ENCODE data around the gene LFNG. TPM values are rescaled to one million over a fixed set of nuclear protein-coding genes. Genes with fewer than 3 reads are reported as not detected.

The LFNG gene, protein sequence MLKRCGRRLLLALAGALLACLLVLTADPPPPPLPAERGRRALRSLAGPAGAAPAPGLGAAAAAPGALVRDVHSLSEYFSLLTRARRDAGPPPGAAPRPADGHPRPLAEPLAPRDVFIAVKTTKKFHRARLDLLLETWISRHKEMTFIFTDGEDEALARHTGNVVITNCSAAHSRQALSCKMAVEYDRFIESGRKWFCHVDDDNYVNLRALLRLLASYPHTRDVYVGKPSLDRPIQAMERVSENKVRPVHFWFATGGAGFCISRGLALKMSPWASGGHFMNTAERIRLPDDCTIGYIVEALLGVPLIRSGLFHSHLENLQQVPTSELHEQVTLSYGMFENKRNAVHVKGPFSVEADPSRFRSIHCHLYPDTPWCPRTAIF
- total RNA-seq: 39.0 and 44.9 TPM in 2 replicates
- long read RNA-seq: 0 reads

DNA sequence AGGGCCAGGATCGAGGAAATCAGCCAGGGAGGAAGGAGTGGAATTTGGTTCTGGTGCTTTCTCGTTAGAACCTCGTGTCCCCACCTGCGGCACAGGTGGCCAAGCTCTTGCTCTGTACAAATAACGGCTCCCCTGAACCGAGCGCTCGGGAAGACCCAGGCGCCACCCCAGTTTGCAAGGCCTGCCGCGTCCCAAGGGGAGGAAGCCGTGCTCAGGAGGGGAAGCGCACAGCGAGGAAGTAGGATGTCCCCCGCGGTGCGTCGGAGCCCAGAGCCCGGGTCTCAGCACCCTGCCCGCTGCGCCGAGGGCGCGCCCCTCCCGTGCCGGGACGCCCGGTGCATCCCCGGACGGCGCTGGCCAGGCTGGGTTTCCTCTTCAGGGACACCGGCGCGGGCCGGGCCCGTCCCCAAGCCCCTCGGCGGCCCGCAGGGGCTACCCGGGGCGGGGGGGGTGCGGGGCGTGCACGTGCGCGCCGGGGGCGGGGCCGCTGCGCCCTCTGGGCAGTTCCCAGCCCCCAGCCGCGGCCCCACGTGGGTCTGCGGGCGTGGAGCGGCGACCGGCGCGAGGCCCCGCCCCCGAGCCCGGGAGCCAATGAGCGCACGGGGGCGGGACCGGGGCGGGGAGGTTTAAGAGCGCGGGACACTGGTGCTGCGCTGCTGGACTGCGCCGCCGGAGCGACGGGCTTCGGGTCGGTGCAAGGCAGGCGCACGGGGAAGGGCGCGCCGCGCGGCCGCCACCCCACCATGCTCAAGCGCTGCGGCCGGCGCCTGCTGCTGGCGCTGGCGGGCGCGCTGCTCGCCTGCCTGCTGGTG, at the start of gene LFNG:
LFNG (plus strand) TSS at position 656 of the 812 bp plus-strand sequence; CDS start at position 744, 88 bp downstream.
- TF ChIP-seq, protein P1, sequence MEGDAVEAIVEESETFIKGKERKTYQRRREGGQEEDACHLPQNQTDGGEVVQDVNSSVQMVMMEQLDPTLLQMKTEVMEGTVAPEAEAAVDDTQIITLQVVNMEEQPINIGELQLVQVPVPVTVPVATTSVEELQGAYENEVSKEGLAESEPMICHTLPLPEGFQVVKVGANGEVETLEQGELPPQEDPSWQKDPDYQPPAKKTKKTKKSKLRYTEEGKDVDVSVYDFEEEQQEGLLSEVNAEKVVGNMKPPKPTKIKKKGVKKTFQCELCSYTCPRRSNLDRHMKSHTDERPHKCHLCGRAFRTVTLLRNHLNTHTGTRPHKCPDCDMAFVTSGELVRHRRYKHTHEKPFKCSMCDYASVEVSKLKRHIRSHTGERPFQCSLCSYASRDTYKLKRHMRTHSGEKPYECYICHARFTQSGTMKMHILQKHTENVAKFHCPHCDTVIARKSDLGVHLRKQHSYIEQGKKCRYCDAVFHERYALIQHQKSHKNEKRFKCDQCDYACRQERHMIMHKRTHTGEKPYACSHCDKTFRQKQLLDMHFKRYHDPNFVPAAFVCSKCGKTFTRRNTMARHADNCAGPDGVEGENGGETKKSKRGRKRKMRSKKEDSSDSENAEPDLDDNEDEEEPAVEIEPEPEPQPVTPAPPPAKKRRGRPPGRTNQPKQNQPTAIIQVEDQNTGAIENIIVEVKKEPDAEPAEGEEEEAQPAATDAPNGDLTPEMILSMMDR (conservative IDR thresholded peaks at IDR 0.05): no peak
- H3K27ac Mint-ChIP-seq (ENCODE audit: unreplicated experiment): peak within 1 kb of the TSS; percentile 27
- no peaks in the 10 kb centered on the region for H3K9me3 Mint-ChIP-seq
- H3K27me3 Mint-ChIP-seq (ENCODE audit: low read depth): peaks cover 9% of the 10 kb centered on the region
- peaks cover 48% of the 10 kb centered on the region for H3K4me1 Mint-ChIP-seq
- DNase-seq (ENCODE audit: low read depth, low spot score): peak; percentile 71
- peak within 1 kb of the TSS; percentile 95 for H3K4me3 Mint-ChIP-seq
- no peaks in the 10 kb centered on the region for H3K36me3 Mint-ChIP-seq (ENCODE audit: low read depth)

DNA sequence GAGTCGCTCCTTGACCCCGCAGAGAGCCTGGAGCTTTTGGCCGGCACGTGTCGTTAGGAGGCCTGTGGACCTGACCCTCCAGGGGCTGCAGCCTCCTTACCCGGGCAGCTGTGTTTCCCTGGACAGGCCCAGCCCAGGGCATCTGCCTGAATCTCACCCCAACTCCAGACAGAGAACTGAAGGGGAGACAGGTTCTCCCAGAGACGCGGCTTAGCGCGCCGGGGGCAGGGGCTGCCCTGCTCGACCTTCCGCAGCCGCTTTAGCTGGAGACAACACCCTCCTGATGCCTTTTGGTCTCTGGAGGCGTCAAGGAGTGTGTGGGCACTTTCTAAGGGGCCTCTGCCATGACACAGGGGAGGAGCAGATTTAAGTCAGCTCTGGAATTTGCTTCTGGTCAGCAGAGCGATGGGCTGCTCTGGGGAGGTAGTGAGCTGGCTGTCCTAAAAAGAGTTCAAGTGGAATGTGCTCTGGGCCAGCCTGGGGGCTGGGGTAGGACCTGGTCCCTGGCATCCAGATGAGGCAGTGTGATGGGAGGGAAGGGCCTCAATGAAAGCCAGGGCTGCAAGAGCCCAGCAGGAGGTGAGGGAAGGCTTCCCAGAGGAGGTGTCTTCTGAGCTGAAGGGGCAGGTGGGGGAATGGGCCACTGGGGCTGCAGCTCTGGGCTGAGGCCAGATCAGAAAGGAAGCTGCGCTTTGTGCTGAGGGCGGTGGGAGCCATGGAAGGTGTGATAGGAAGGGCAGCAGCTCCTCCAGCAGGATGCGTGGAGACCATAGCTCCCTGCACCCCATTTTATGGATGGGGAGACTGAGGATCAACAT, 49.2 kb upstream of the LFNG start:
- DNase-seq (ENCODE audit: low read depth, low spot score): no peak
- TF ChIP-seq, protein P1 (conservative IDR thresholded peaks at IDR 0.05): no peak
- peaks cover 34% of the 10 kb centered on the region for H3K4me1 Mint-ChIP-seq
- no peak overlapping the region for H3K4me3 Mint-ChIP-seq
- H3K9me3 Mint-ChIP-seq: no peaks in the 10 kb centered on the region
- H3K36me3 Mint-ChIP-seq (ENCODE audit: low read depth): no peaks in the 10 kb centered on the region
- H3K27me3 Mint-ChIP-seq (ENCODE audit: low read depth): peaks cover 2% of the 10 kb centered on the region
- no peak overlapping the region for H3K27ac Mint-ChIP-seq (ENCODE audit: unreplicated experiment)

DNA sequence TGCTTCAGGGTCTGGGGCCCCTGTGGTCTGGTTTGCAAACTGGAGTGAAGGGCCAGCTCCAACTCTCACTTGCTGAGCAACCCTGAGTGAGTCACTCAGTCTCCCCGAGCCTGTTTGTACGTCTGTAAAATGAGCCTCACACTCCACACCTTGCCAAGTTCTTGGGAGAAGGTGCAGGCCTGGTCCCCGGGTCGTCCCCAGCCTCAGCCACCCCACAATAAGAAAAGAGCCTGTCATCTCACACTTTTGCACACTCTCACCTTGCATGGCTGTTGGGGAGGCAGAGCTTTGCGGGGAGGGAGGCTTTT, 48.6 kb upstream of the LFNG start:
- H3K36me3 Mint-ChIP-seq (ENCODE audit: low read depth): no peaks in the 10 kb centered on the region
- H3K27me3 Mint-ChIP-seq (ENCODE audit: low read depth): peaks cover 2% of the 10 kb centered on the region
- H3K4me3 Mint-ChIP-seq: no peak overlapping the region
- peaks cover 29% of the 10 kb centered on the region for H3K4me1 Mint-ChIP-seq
- DNase-seq (ENCODE audit: low read depth, low spot score): no peak
- no peaks in the 10 kb centered on the region for H3K9me3 Mint-ChIP-seq
- TF ChIP-seq, protein P1 (conservative IDR thresholded peaks at IDR 0.05): no peak
- no peak overlapping the region for H3K27ac Mint-ChIP-seq (ENCODE audit: unreplicated experiment)

DNA sequence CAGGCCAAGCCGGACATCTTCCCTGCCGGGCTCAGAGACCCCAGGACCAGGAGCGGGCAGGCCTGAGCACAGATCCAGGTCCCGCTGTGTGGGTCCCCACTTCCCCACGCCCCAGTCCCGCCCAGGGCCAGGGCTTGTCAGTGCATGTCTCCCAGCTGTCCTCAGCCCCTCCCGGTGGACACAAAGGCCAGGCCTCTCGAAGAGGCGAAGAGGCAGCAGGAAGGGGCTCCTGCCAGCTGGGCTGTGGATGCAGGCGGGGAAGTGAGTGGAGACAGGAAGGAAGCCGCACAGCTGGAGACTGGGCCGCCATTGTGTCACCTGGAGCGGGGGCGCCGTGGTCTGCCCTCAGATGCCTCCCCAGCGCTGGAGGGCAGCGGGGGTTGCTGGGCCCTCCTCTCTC, 48.2 kb upstream of the LFNG start:
- no peaks in the 10 kb centered on the region for H3K9me3 Mint-ChIP-seq
- no peak overlapping the region for H3K27ac Mint-ChIP-seq (ENCODE audit: unreplicated experiment)
- peaks cover 2% of the 10 kb centered on the region for H3K27me3 Mint-ChIP-seq (ENCODE audit: low read depth)
- peaks cover 26% of the 10 kb centered on the region for H3K4me1 Mint-ChIP-seq
- no peak overlapping the region for H3K4me3 Mint-ChIP-seq
- no peaks in the 10 kb centered on the region for H3K36me3 Mint-ChIP-seq (ENCODE audit: low read depth)
- DNase-seq (ENCODE audit: low read depth, low spot score): no peak
- TF ChIP-seq, protein P1 (conservative IDR thresholded peaks at IDR 0.05): no peak

DNA sequence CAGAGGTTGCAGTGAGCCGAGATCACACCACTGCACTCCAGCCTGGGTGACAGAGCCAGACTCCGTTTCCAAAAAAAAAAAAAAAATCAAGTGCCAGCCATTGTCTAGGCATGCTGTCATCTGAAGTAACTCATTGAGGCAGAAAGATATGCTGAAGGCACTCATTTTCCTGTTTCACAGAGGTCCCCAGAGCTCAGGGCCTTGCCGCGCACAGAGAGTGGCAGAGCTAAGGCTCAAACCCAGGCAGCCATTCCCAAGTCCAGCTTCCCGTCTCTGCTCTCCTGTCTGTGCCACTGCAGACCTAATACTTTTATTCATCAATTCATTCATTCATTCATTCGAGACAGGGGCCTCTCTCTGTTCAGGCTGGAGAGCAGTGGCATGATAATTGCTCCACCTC, 46.8 kb upstream of the LFNG start:
- TF ChIP-seq, protein P1 (conservative IDR thresholded peaks at IDR 0.05): no peak
- Mint-ChIP-seq H3K4me1 (peaks cover 23% of the 10 kb centered on the region), H3K9me3 (no peaks in the 10 kb centered on the region), H3K27me3 (ENCODE audit: low read depth) (peaks cover 2% of the 10 kb centered on the region), H3K27ac (ENCODE audit: unreplicated experiment) (no peak overlapping the region), H3K36me3 (ENCODE audit: low read depth) (no peaks in the 10 kb centered on the region), H3K4me3 (no peak overlapping the region)
- no peak for DNase-seq (ENCODE audit: low read depth, low spot score)
